ENCODE measurements around the gene AOC2. TPM values are rescaled to one million over a fixed set of nuclear protein-coding genes. Genes with fewer than 3 reads are reported as not detected.

Gene AOC2
- total and polyA plus RNA-seq, 2 of the 13 experiments (the other 11 are each of a cell fraction or from before 2014, with no cell fraction given), result 1.2 to 3.3 TPM

DNA sequence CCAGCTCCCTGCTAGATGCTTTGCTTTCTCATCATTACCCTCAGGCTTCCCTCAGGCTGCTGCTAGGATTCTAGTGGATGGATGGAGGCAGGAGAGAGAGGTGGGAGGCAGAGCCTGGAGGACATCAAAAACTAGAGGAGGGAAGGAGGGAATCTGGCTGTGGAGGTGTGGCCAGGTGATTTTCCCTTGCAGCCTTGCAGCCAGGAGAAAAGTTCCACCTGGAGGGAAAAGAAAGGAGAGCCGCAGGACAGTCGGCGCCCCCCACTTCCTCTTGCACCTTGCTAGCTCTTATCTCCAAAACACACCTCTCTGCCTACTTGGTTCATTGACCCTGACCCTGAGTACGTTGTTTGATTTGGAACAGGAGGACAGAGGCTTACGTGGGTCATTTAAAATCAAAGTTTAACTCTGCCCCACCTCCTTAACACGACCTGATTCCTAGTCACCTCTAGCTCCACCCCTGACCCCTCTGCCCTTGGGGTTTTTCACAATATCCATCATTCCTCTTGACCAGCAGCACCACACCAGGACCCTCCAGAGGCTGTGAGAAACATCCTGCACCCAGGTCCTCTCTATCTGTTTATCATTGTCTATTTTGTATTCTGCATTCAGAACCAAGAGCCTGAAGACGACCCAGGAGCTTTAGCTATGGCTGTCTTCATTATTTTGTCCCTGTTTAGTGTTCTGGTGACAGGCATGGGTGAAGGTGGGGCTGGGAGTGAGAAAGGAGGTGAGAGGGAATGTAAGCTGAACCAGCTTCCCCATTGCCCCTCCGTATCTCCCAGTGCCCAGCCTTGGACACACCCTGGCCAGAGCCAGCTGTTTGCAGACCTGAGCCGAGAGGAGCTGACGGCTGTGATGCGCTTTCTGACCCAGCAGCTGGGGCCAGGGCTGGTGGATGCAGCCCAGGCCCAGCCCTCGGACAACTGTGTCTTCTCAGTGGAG is 22.5 kb downstream of the AOC2 start (continued):
- TF ChIP-seq CREM (IDR thresholded peaks at IDR 0.05), result peak; percentile 85
- TF ChIP-seq CREM (CRISPR knock-in tag; IDR thresholded peaks at IDR 0.05), result no peak
- no peak; the same call in 1 of the 2 replicates for TF ChIP-seq ZNF652 (CRISPR knock-in tag; IDR thresholded peaks at IDR 0.05; ENCODE audit: borderline replicate concordance, low read depth)
- TF ChIP-seq ZFP90 (CRISPR knock-in tag; IDR thresholded peaks at IDR 0.05; ENCODE audit: borderline replicate concordance), result no peak
- TF ChIP-seq THAP11 (CRISPR knock-in tag; IDR thresholded peaks at IDR 0.05), result peak; percentile 30; the same call in 1 of the 2 replicates
- no peak for TF ChIP-seq PRPF4 (IDR thresholded peaks at IDR 0.05; ENCODE audit: low read depth, low read length, poor library complexity, severe bottlenecking)
- 0 out of 2 replicates have a peak, but pooled peaks have one; percentile 13 for TF ChIP-seq TOE1 (CRISPR knock-in tag; IDR thresholded peaks at IDR 0.05)
- peak; percentile 55; the same call in 1 of the 2 replicates for TF ChIP-seq ERF (CRISPR knock-in tag; IDR thresholded peaks at IDR 0.05)
- no peak; the same call in 1 of the 2 replicates for TF ChIP-seq JUN (CRISPR knock-in tag; IDR thresholded peaks at IDR 0.05)
- peak; percentile 80 for TF ChIP-seq HHEX (CRISPR knock-in tag; IDR thresholded peaks at IDR 0.05)
- TF ChIP-seq POGZ (CRISPR knock-in tag; IDR thresholded peaks at IDR 0.05), result no peak; the same call in 1 of the 2 replicates
- TF ChIP-seq RBM39 (IDR thresholded peaks at IDR 0.05; ENCODE audit: low read depth, low read length, poor library complexity, severe bottlenecking), result no peak
- TF ChIP-seq, protein P1, sequence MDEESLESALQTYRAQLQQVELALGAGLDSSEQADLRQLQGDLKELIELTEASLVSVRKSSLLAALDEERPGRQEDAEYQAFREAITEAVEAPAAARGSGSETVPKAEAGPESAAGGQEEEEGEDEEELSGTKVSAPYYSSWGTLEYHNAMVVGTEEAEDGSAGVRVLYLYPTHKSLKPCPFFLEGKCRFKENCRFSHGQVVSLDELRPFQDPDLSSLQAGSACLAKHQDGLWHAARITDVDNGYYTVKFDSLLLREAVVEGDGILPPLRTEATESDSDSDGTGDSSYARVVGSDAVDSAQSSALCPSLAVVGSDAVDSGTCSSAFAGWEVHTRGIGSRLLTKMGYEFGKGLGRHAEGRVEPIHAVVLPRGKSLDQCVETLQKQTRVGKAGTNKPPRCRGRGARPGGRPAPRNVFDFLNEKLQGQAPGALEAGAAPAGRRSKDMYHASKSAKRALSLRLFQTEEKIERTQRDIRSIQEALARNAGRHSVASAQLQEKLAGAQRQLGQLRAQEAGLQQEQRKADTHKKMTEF (CRISPR knock-in tag; IDR thresholded peaks at IDR 0.05), result peak; percentile 62; the same call in 1 of the 2 replicates
- TF ChIP-seq ZMYM4 (CRISPR knock-in tag; IDR thresholded peaks at IDR 0.05), result peak; percentile 61
- TF ChIP-seq KLF11 (CRISPR knock-in tag; IDR thresholded peaks at IDR 0.05), result no peak
- no peak for TF ChIP-seq ZNF354B (CRISPR knock-in tag; IDR thresholded peaks at IDR 0.05)
- peak; percentile 27; the same call in 1 of the 2 replicates for TF ChIP-seq HOXD1 (CRISPR knock-in tag; IDR thresholded peaks at IDR 0.05)
- no peak for TF ChIP-seq RBFOX2 (IDR thresholded peaks at IDR 0.05; ENCODE audit: low read depth, low read length)
- TF ChIP-seq, protein P2, sequence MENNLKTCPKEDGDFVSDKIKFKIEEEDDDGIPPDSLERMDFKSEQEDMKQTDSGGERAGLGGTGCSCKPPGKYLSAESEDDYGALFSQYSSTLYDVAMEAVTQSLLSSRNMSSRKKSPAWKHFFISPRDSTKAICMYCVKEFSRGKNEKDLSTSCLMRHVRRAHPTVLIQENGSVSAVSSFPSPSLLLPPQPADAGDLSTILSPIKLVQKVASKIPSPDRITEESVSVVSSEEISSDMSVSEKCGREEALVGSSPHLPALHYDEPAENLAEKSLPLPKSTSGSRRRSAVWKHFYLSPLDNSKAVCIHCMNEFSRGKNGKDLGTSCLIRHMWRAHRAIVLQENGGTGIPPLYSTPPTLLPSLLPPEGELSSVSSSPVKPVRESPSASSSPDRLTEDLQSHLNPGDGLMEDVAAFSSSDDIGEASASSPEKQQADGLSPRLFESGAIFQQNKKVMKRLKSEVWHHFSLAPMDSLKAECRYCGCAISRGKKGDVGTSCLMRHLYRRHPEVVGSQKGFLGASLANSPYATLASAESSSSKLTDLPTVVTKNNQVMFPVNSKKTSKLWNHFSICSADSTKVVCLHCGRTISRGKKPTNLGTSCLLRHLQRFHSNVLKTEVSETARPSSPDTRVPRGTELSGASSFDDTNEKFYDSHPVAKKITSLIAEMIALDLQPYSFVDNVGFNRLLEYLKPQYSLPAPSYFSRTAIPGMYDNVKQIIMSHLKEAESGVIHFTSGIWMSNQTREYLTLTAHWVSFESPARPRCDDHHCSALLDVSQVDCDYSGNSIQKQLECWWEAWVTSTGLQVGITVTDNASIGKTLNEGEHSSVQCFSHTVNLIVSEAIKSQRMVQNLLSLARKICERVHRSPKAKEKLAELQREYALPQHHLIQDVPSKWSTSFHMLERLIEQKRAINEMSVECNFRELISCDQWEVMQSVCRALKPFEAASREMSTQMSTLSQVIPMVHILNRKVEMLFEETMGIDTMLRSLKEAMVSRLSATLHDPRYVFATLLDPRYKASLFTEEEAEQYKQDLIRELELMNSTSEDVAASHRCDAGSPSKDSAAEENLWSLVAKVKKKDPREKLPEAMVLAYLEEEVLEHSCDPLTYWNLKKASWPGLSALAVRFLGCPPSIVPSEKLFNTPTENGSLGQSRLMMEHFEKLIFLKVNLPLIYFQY (CRISPR knock-in tag; IDR thresholded peaks at IDR 0.05; ENCODE audit: borderline replicate concordance), result peak; percentile 14; the same call in 1 of the 2 replicates
- TF ChIP-seq NFYB (CRISPR knock-in tag; IDR thresholded peaks at IDR 0.05), result no peak
- TF ChIP-seq MXI1 (IDR thresholded peaks at IDR 0.05; ENCODE audit: borderline replicate concordance, low read depth, low read length), result peak; percentile 31; the same call in 1 of the 3 replicates
- TF ChIP-seq, protein P3, sequence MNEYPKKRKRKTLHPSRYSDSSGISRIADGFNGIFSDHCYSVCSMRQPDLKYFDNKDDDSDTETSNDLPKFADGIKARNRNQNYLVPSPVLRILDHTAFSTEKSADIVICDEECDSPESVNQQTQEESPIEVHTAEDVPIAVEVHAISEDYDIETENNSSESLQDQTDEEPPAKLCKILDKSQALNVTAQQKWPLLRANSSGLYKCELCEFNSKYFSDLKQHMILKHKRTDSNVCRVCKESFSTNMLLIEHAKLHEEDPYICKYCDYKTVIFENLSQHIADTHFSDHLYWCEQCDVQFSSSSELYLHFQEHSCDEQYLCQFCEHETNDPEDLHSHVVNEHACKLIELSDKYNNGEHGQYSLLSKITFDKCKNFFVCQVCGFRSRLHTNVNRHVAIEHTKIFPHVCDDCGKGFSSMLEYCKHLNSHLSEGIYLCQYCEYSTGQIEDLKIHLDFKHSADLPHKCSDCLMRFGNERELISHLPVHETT (CRISPR knock-in tag; conservative IDR thresholded peaks at IDR 0.05), result no peak
- peak; percentile 97 for TF ChIP-seq RARA (CRISPR knock-in tag; IDR thresholded peaks at IDR 0.05)
- no peak for TF ChIP-seq STAT5B (CRISPR knock-in tag; IDR thresholded peaks at IDR 0.05)
- no peak for TF ChIP-seq TRIM24 (CRISPR knock-in tag; IDR thresholded peaks at IDR 0.05)

Data from HepG2 (cell line).